Mucosa of descending colon (tissue), 3 donors: ENCODE measurements around the gene RDH5. TPM values are rescaled to one million over a fixed set of nuclear protein-coding genes. Genes with fewer than 3 reads are reported as not detected.
A peak's percentile ranks its signal among the peaks of the same experiment; 100 is the strongest.

Experiments
- ATAC-seq: fragments of 200-7000 bp; cut with Tn5 transposase; one replicate; pipeline ENCODE4 v1.9.1; 2020; ENCODE audit warnings: mild to moderate bottlenecking, moderate library complexity
- DNase-seq, 3 donors: peaks; one replicate each; pipeline ENCODE4 v3.0.0-alpha.2; 2020
- H3K36me3 ChIP-seq: fragments of 200-600 bp; one replicate; pipeline ENCODE4 v1.8.0; 2021; ENCODE audit warnings: low read depth, mild to moderate bottlenecking
- H3K4me1 ChIP-seq: fragments of 200-600 bp; one replicate; pipeline ENCODE4 v1.8.0; 2021; ENCODE audit warnings: low read depth, mild to moderate bottlenecking
- H3K4me3 ChIP-seq: fragments of 200-600 bp; one replicate; pipeline ENCODE4 v1.8.0; 2021; ENCODE audit warnings: mild to moderate bottlenecking
- H3K9me3 ChIP-seq: fragments of 200-600 bp; one replicate; pipeline ENCODE4 v1.8.0; 2021; ENCODE audit warnings: mild to moderate bottlenecking
- CTCF ChIP-seq: fragments of 200-600 bp; IDR thresholded peaks from one replicate; pipeline ENCODE4 v1.8.0; 2022; ENCODE audit warnings: antibody characterized with exemption, mild to moderate bottlenecking
- intact Hi-C, 2 donors: fragments of 100-400 bp; cut with DNase I in 1 of 2; cut with micrococcal nuclease in 1 of 2; formaldehyde crosslinking; loops; one replicate each; pipeline versions ENCODE4 v1.11.0 to v1.11.1; 2022; cut with DNase I, micrococcal nuclease
- total RNA-seq, 3 donors: library from RNA; stranded (reverse); fragmentation: NEBNext Ultra II Directional in 2 of 3; extraction: Animal tissue kit (Norgen Biotek cat#: 25700) in 2 of 3; gene quantifications; one replicate each; pipeline versions ENCODE4 v1.2.1 to v1.2.4, GENCODE V29; 2021 to 2023
- donor health status: DM: no; HTN: no; CAD: no; lungs with moderate emphysema.
- donor health status: DM: no; HTN: no; CAD: no.
- donor health status: DM: no; HTN: yes; CAD: no.

The RDH5 gene
- total RNA-seq, 3 donors from 2014 or later, result 21.5 to 48.1 (median 35.8) TPM

GRCh38 chr12:55705782-55706402 lies 14.3 kb upstream of the RDH5 start:
- Histone ChIP-seq H3K36me3 (no peaks in the 10 kb centered on the region), H3K4me3 (no peak overlapping the region), H3K9me3 (no peaks in the 10 kb centered on the region), H3K4me1 (peaks cover 15% of the 10 kb centered on the region)
- peak; percentile 10 for TF ChIP-seq CTCF
- intact Hi-C loops, result no loop called here
- peak; percentile 44 for ATAC-seq
- peak in 1 of 3 donors; percentile 24 for DNase-seq

GRCh38 chr12:55706568-55707218 lies 13.5 kb upstream of the RDH5 start:
- DNase-seq, result no peak
- no peak for ATAC-seq
- no peak overlapping the region for H3K4me3 ChIP-seq
- H3K4me1 ChIP-seq, result peaks cover 15% of the 10 kb centered on the region
- no peaks in the 10 kb centered on the region for H3K9me3 ChIP-seq
- H3K36me3 ChIP-seq, result no peaks in the 10 kb centered on the region
- intact Hi-C loops, result no loop called here
- TF ChIP-seq CTCF, result no peak

- Histone ChIP-seq H3K9me3 (no peaks in the 10 kb centered on the region), H3K36me3 (no peaks in the 10 kb centered on the region), H3K4me1 (peaks cover 15% of the 10 kb centered on the region), H3K4me3 (no peak overlapping the region)
- TF ChIP-seq CTCF, result no peak
- ATAC-seq (peak; percentile 21), DNase-seq (no peak)
- intact Hi-C loops, result no loop called here
Measured at GRCh38 chr12:55707219-55707671, 12.9 kb upstream of the RDH5 start.

GRCh38 chr12:55707841-55708694 lies 12.1 kb upstream of the RDH5 start, which contains the start of gene ITGA7:
Gene ITGA7, minus strand, starts transcription at chr12:55707904. Its CDS starts 222 bp downstream, at chr12:55707682.
- intact Hi-C loops, result no loop called here
- no peak for TF ChIP-seq CTCF
- ATAC-seq, result peak; percentile 75
- Histone ChIP-seq H3K4me1 (peaks cover 15% of the 10 kb centered on the region), H3K4me3 (no peak within 1 kb of the TSS), H3K9me3 (no peaks in the 10 kb centered on the region), H3K36me3 (no peaks in the 10 kb centered on the region)
- DNase-seq, result peak; percentile 71 to 84 (median 81)

- ATAC-seq (peak; percentile 16), DNase-seq (no peak)
- Histone ChIP-seq H3K4me1 (peaks cover 15% of the 10 kb centered on the region), H3K4me3 (no peak overlapping the region), H3K36me3 (no peaks in the 10 kb centered on the region), H3K9me3 (no peaks in the 10 kb centered on the region)
- intact Hi-C loops, result no loop called here
- no peak for TF ChIP-seq CTCF
Measured at GRCh38 chr12:55708695-55709233, 11.4 kb upstream of the RDH5 start.
